Measurements from ENCODE around the gene KCNQ5. TPM values are rescaled to one million over a fixed set of nuclear protein-coding genes. Genes with fewer than 3 reads are reported as not detected.

The KCNQ5 gene
- total RNA-seq, 1 donor from 2014 or later: not detected

DNA sequence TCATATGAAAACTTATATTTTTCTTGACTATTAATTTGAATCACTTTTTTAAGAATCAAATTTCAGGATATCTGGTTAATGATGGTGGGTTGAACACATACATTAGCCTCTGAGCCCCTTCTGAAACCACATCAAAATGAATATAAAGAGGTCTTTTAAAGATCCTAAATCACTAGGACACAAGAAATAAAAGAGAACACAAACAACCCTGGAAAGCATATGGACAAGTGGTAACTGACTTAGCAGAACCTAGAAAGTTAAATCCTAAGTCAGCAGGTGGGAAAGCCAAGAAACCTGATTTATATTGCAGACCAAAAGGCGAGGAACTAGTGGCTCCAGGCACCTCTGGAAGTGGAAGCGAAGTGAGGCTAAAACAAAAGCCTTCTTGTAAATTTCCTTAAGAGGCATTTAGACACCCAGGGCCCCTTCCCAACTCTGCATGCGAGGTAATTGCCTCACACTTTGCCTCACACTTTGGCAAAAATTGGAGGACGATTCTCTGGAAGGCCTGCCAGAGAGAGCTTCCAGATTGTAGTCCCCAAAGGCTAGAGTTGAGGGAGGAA, 309.5 kb downstream of the KCNQ5 start:
- Mint-ChIP-seq H3K4me1 (no peaks in the 10 kb centered on the region), H3K36me3 (no peaks in the 10 kb centered on the region), H3K9me3 (no peaks in the 10 kb centered on the region), H3K27ac (no peak overlapping the region), H3K4me3 (no peak overlapping the region), H3K27me3 (ENCODE audit: insufficient read depth, low read depth) (no peaks in the 10 kb centered on the region)
- no peak overlapping the region for H3K27ac ChIP-seq
- H3K9me3 ChIP-seq (ENCODE audit: low read depth): no peaks in the 10 kb centered on the region
- H3F3A ChIP-seq (ENCODE audit: low read depth): no peaks in the 10 kb centered on the region
- no peaks in the 10 kb centered on the region for H3K4me1 ChIP-seq
- no peak overlapping the region for H3K9ac ChIP-seq
- no peaks in the 10 kb centered on the region for H3K79me2 ChIP-seq (ENCODE audit: low read depth)
- H3K4me3 ChIP-seq: no peak overlapping the region
- H4K20me1 ChIP-seq (ENCODE audit: low read depth): no peaks in the 10 kb centered on the region
- H3K36me3 ChIP-seq: no peaks in the 10 kb centered on the region
- H3K27me3 ChIP-seq: no peaks in the 10 kb centered on the region
- DNase-seq (ENCODE audit: low spot score): no peak
- H3K4me2 ChIP-seq: no peak overlapping the region
- H2AFZ ChIP-seq (replicated peaks): peak overlapping the region; percentile 75
- TF ChIP-seq, protein P1, sequence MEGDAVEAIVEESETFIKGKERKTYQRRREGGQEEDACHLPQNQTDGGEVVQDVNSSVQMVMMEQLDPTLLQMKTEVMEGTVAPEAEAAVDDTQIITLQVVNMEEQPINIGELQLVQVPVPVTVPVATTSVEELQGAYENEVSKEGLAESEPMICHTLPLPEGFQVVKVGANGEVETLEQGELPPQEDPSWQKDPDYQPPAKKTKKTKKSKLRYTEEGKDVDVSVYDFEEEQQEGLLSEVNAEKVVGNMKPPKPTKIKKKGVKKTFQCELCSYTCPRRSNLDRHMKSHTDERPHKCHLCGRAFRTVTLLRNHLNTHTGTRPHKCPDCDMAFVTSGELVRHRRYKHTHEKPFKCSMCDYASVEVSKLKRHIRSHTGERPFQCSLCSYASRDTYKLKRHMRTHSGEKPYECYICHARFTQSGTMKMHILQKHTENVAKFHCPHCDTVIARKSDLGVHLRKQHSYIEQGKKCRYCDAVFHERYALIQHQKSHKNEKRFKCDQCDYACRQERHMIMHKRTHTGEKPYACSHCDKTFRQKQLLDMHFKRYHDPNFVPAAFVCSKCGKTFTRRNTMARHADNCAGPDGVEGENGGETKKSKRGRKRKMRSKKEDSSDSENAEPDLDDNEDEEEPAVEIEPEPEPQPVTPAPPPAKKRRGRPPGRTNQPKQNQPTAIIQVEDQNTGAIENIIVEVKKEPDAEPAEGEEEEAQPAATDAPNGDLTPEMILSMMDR (IDR thresholded peaks at IDR 0.05): no peak
- TF ChIP-seq EZH2 (IDR thresholded peaks at IDR 0.05) (no peak), EZH2phosphoT487 (IDR thresholded peaks at IDR 0.05) (no peak)

- no peak overlapping the region for H3K4me2 ChIP-seq
- no peak overlapping the region for H3K4me3 ChIP-seq
- no peak overlapping the region for H2AFZ ChIP-seq (replicated peaks)
- H4K20me1 ChIP-seq (ENCODE audit: low read depth): no peaks in the 10 kb centered on the region
- Mint-ChIP-seq H3K4me3 (no peak overlapping the region), H3K27ac (no peak overlapping the region), H3K36me3 (no peaks in the 10 kb centered on the region), H3K9me3 (no peaks in the 10 kb centered on the region), H3K27me3 (ENCODE audit: insufficient read depth, low read depth) (no peaks in the 10 kb centered on the region), H3K4me1 (no peaks in the 10 kb centered on the region)
- no peaks in the 10 kb centered on the region for H3K27me3 ChIP-seq
- no peaks in the 10 kb centered on the region for H3K9me3 ChIP-seq (ENCODE audit: low read depth)
- no peaks in the 10 kb centered on the region for H3K36me3 ChIP-seq
- H3F3A ChIP-seq (ENCODE audit: low read depth): no peaks in the 10 kb centered on the region
- no peaks in the 10 kb centered on the region for H3K4me1 ChIP-seq
- no peak overlapping the region for H3K9ac ChIP-seq
- no peaks in the 10 kb centered on the region for H3K79me2 ChIP-seq (ENCODE audit: low read depth)
- H3K27ac ChIP-seq: no peak overlapping the region
- DNase-seq (ENCODE audit: low spot score): no peak
- TF ChIP-seq EZH2 (IDR thresholded peaks at IDR 0.05): no peak
These were observed 311.4 kb downstream of the KCNQ5 start for GRCh38 chr6:72933233-72933632.

DNA sequence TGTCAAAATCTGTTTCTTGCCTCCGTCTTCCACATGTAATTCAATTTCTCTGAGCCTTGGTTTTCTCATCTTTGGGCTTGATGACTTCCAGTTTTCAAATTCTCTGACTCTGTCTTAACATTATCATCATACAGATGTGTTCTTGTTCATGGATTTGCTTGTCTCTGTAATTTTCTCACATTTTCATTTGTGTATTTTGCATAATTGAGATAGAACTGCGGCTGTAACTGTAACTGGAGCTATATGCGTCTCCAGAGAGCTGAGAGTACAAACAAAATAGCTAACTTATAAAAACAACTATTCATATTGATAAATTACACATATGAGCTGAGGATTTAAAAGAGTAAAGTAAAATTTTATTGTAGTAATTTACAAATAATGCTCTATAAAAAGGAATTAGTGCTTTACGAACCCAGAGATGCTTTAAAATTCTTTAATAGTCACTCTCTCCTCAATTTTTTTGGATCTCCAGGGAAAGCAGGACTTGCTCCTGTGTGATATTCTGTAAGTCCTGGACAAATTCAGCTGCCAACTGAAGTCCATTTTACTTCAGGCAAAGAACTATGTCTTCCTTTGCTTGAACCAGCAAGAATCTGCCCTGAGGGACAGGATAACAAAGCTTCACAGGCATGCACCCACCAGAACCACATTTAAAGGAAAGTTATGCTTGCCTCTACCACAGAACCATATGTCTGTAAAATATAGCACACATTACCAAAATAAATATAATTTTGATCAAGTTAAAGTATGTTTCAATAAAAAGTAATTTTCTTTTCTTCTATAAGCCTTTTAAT, 315.1 kb downstream of the KCNQ5 start:
- H3K36me3 Mint-ChIP-seq: no peaks in the 10 kb centered on the region
- no peaks in the 10 kb centered on the region for H3K4me1 Mint-ChIP-seq
- no peak for TF ChIP-seq EZH2 (IDR thresholded peaks at IDR 0.05)
- TF ChIP-seq, protein P1 (IDR thresholded peaks at IDR 0.05): no peak
- TF ChIP-seq EZH2phosphoT487 (IDR thresholded peaks at IDR 0.05): no peak

GRCh38 chr6:72938104-72938503, 316.2 kb downstream of the KCNQ5 start:
- H3K79me2 ChIP-seq (ENCODE audit: low read depth): no peaks in the 10 kb centered on the region
- H3K4me1 ChIP-seq: no peaks in the 10 kb centered on the region
- no peak overlapping the region for H3K9ac ChIP-seq
- Mint-ChIP-seq H3K36me3 (no peaks in the 10 kb centered on the region), H3K27ac (no peak overlapping the region), H3K9me3 (no peaks in the 10 kb centered on the region), H3K27me3 (ENCODE audit: insufficient read depth, low read depth) (no peaks in the 10 kb centered on the region), H3K4me1 (no peaks in the 10 kb centered on the region), H3K4me3 (no peak overlapping the region)
- TF ChIP-seq EZH2 (IDR thresholded peaks at IDR 0.05) (no peak), EZH2phosphoT487 (IDR thresholded peaks at IDR 0.05) (no peak)
- TF ChIP-seq, protein P1 (IDR thresholded peaks at IDR 0.05): no peak
- H3F3A ChIP-seq (ENCODE audit: low read depth): no peaks in the 10 kb centered on the region
- H3K36me3 ChIP-seq: no peaks in the 10 kb centered on the region
- no peaks in the 10 kb centered on the region for H3K9me3 ChIP-seq (ENCODE audit: low read depth)
- no peak overlapping the region for H3K27ac ChIP-seq
- no peak for DNase-seq (ENCODE audit: low spot score)
- H3K4me3 ChIP-seq: no peak overlapping the region
- H4K20me1 ChIP-seq (ENCODE audit: low read depth): no peaks in the 10 kb centered on the region
- H3K27me3 ChIP-seq: no peaks in the 10 kb centered on the region
- H3K4me2 ChIP-seq: no peak overlapping the region
- H2AFZ ChIP-seq (replicated peaks): no peak overlapping the region

More for the DNA sequence above, 315.1 kb downstream of the KCNQ5 start:
- no peak for DNase-seq (ENCODE audit: low spot score)
- Histone ChIP-seq H3K27ac (no peak overlapping the region), H3K4me3 (no peak overlapping the region), H3K9me3 (ENCODE audit: low read depth) (no peaks in the 10 kb centered on the region), H3F3A (ENCODE audit: low read depth) (no peaks in the 10 kb centered on the region), H3K9ac (no peak overlapping the region), H3K79me2 (ENCODE audit: low read depth) (no peaks in the 10 kb centered on the region), H2AFZ (replicated peaks) (no peak overlapping the region), H3K27me3 (no peaks in the 10 kb centered on the region), H4K20me1 (ENCODE audit: low read depth) (no peaks in the 10 kb centered on the region), H3K4me2 (no peak overlapping the region), H3K4me1 (no peaks in the 10 kb centered on the region), H3K36me3 (no peaks in the 10 kb centered on the region)
- no peak overlapping the region for H3K4me3 Mint-ChIP-seq
- H3K27ac Mint-ChIP-seq: no peak overlapping the region
- no peaks in the 10 kb centered on the region for H3K27me3 Mint-ChIP-seq (ENCODE audit: insufficient read depth, low read depth)
- H3K9me3 Mint-ChIP-seq: no peaks in the 10 kb centered on the region
